Ascending aorta (tissue), 2 donors: ENCODE measurements around the gene SATL1. TPM values are rescaled to one million over a fixed set of nuclear protein-coding genes. Genes with fewer than 3 reads are reported as not detected.

ENCODE experiments used
- DNase-seq, 2 donors: peaks; one replicate each; pipeline ENCODE4 v3.0.0-alpha.2; 2019; ENCODE audit warnings: low spot score in 2 of 2
- H3K27ac ChIP-seq, 2 donors: fragments of 200-600 bp; sonication (generic); one replicate each; pipeline ENCODE4 v1.5.1; 2016 to 2017; ENCODE audit warnings: mild to moderate bottlenecking in 1 of 2
- H3K27me3 ChIP-seq: fragments of 200-600 bp; sonication (generic); one replicate; pipeline ENCODE4 v1.5.1; 2017
- H3K36me3 ChIP-seq, 2 donors: fragments of 200-600 bp; sonication (generic); one replicate each; pipeline ENCODE4 v1.5.1; 2016
- H3K4me1 ChIP-seq, 2 donors: fragments of 200-600 bp; sonication (generic); one replicate each; pipeline ENCODE4 v1.5.1; 2016 to 2017; ENCODE audit warnings: mild to moderate bottlenecking in 1 of 2
- H3K4me3 ChIP-seq, 2 donors: fragments of 200-600 bp; sonication (generic); one replicate each; pipeline ENCODE4 v1.5.1; 2016 to 2017; ENCODE audit warnings: mild to moderate bottlenecking in 1 of 2
- H3K9me3 ChIP-seq, 2 donors: fragments of 200-600 bp; sonication (generic); one replicate each; pipeline ENCODE4 v1.5.1; 2016
- CTCF ChIP-seq, 3 experiments: fragments of 200-600 bp in 2 of 3; fragments of 450-650 bp in 1 of 3; sonication (generic) in 2 of 3; IDR thresholded peaks; one replicate each; pipeline ENCODE4 v1.5.1; 2016 to 2019; ENCODE audit warnings: antibody characterized with exemption in 3 of 3, mild to moderate bottlenecking in 1 of 3, moderate library complexity in 1 of 3
- intact Hi-C: fragments of 100-400 bp; cut with DNase I; formaldehyde crosslinking; loops from one replicate; pipeline ENCODE4 v1.15.1; 2023
- total RNA-seq: library from RNA; depleted of rRNA; stranded (reverse); fragments of >200 nt; gene quantifications from one replicate; pipeline ENCODE4 v1.1.0, GENCODE V29; 2016

SATL1 gene
- total RNA-seq, 1 donor from 2014 or later, result not detected

DNA sequence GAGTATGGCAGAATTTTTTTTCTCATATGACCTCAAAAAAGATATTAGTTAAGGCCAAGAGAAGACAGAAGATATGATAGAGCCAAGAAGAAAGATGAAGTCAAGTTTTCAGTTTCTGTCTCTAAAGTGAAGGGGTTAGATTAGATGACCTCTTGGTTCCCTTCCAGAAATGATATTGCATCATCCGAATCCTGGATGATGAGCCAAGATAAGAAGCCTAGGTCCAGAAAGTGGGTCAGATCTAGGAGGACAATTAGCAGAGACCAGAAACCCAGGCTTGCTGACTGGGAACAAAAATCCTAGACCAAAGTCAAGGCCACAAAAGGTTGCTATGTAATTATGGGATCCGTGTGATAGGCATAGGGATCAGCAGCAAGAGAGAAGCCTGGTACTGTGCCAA is 20.2 kb downstream of the SATL1 start:
- H3K4me1 ChIP-seq, result no peaks in the 10 kb centered on the region
- TF ChIP-seq CTCF (IDR thresholded peaks at IDR 0.05), result no peak
- H3K4me3 ChIP-seq, result no peak overlapping the region
- no peaks in the 10 kb centered on the region for H3K9me3 ChIP-seq
- H3K27ac ChIP-seq, result no peak overlapping the region
- H3K36me3 ChIP-seq, result no peaks in the 10 kb centered on the region
- DNase-seq, result no peak
- no peaks in the 10 kb centered on the region for H3K27me3 ChIP-seq
- intact Hi-C loops, result no loop called here

DNA sequence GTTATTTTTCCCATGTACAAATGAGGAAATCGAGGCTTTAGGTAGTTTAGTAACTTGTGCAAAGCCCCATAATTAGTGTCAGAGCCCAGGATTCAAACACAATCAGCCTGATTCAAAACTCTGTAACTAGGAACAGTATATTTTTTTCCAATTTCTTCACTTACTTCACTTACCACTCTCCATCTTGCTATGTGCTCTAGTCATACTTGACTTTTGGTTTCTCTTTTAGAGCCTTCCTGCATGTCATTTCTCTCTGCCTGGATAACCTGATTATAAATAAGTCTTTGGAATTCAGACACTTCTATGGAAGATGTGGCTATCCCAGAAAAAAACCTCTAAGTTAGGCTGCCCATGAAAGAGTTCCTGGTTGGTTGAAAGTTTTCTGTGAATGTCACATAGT is 22.2 kb downstream of the SATL1 start:
- H3K4me1 ChIP-seq, result no peaks in the 10 kb centered on the region
- DNase-seq, result no peak
- no peaks in the 10 kb centered on the region for H3K27me3 ChIP-seq
- no peaks in the 10 kb centered on the region for H3K9me3 ChIP-seq
- intact Hi-C loops, result no loop called here
- H3K27ac ChIP-seq, result no peak overlapping the region
- no peak overlapping the region for H3K4me3 ChIP-seq
- TF ChIP-seq CTCF (IDR thresholded peaks at IDR 0.05), result no peak
- no peaks in the 10 kb centered on the region for H3K36me3 ChIP-seq

DNA sequence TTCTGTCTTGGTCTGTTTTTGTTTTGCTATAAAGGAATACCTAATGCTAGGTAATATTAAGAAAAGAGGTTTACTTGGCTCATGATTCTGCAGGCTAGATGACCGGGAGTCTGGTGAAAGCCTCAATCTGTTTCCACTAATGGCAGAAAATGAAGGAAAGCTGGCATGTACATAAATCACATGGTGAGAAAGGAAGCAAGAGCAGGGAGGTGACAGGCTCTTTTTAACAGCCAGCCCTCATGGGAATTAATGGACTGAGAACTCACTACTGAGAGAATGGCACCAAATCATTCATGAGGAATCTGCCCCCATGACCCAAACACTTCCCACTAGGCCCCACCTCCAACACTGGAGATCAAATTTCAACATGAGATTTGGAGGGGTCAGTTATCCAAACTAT is 27.6 kb downstream of the SATL1 start:
- no peak for DNase-seq
- Histone ChIP-seq H3K4me1 (no peaks in the 10 kb centered on the region), H3K36me3 (no peaks in the 10 kb centered on the region), H3K4me3 (no peak overlapping the region), H3K9me3 (no peaks in the 10 kb centered on the region), H3K27me3 (no peaks in the 10 kb centered on the region), H3K27ac (no peak overlapping the region)
- TF ChIP-seq CTCF (IDR thresholded peaks at IDR 0.05), result no peak
- intact Hi-C loops, result no loop called here

GRCh38 chrX:85213792-85214530 is 29.6 kb downstream of the SATL1 start:
- TF ChIP-seq CTCF (IDR thresholded peaks at IDR 0.05), result no peak
- no peaks in the 10 kb centered on the region for H3K4me1 ChIP-seq
- no peak overlapping the region for H3K4me3 ChIP-seq
- DNase-seq, result no peak
- no peaks in the 10 kb centered on the region for H3K27me3 ChIP-seq
- intact Hi-C loops, result no loop called here
- no peak overlapping the region for H3K27ac ChIP-seq
- no peaks in the 10 kb centered on the region for H3K9me3 ChIP-seq
- no peaks in the 10 kb centered on the region for H3K36me3 ChIP-seq

DNA sequence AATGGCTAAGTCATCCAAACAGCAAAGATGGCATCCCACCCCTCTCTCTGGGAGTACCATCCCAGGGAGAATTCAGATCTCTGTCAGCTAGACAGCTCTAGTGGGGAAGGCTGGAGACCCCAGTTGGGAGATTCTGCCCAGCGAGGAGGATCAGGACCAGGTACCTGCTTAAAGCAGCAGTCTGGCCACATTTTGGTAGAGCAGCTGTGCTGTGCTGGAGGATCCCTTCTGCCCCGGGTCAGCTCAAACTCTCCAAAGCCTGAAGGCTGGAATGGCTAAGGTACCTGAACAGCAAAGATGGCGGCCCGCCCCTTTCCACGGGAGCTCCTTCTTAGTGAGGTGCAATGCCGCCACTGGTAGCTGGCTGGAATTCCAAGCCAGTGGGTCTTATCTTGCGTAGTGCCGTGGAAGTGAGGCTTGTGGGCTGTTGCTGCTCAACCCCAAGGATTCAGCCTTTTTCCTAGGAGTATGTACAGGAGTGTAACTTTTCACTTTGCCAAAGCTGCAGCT is 40.1 kb downstream of the SATL1 start:
- no peak for DNase-seq
- Histone ChIP-seq H3K27ac (no peak overlapping the region), H3K9me3 (no peaks in the 10 kb centered on the region), H3K27me3 (no peaks in the 10 kb centered on the region), H3K4me1 (no peaks in the 10 kb centered on the region), H3K4me3 (no peak overlapping the region), H3K36me3 (no peaks in the 10 kb centered on the region)
- intact Hi-C loops, result no loop called here
- TF ChIP-seq CTCF (IDR thresholded peaks at IDR 0.05), result no peak
